GM18951 (cell line): ENCODE results near the gene RCOR2.

Experiments
- POLR2A ChIP-seq: IDR thresholded peaks from 4 replicates; pipeline ENCODE4 v1.6.1; 2011; ENCODE audit warnings: mild to moderate bottlenecking; ENCODE audit not compliant: insufficient read length, insufficient read depth; ENCODE audit errors: extremely low read depth
- in situ Hi-C: fragments of 300-500 bp; cut with MboI; formaldehyde crosslinking; loops from one replicate; pipeline ENCODE4 v1.12.0; 2022; ENCODE audit warnings: low sequenced_read_pairs, mixed read lengths, inconsistent platforms; ENCODE audit not compliant: unreplicated experiment

Gene RCOR2

DNA sequence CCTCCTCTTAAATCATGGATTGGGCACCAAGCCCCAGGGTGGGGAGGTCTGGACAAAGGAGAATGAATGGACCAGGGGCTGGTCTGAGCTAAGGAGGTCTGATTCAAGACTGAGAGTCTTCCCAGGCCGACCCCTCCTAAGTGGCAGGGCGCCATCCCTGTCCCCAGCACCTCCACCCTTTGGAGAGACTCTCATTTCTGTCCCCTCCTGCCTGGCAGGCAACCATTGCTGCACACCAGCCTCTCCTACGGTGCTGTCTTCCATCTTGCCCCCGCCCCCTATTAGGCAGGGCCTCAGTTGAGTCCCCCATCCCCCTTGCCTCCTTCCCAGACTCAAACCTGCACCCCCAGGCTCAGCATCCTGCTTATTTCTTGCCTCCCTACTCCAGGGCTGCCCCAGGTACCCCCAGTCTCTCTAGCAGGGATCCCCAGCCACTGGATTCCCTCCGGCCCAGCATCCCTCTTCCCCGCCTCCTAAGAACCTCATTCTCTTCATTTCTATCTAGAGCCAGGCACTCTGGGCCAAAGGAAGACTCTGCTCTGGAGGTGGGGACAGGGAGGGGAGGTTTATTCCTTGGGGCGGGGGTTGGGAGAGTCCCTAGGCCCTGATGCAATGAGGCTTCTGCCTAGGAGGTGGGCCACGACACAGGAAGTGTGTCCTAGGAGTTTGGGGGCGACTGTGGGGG lies 1.7 kb upstream of the RCOR2 start:
- in situ Hi-C loops, result no loop called here
- no peak for TF ChIP-seq POLR2A

DNA sequence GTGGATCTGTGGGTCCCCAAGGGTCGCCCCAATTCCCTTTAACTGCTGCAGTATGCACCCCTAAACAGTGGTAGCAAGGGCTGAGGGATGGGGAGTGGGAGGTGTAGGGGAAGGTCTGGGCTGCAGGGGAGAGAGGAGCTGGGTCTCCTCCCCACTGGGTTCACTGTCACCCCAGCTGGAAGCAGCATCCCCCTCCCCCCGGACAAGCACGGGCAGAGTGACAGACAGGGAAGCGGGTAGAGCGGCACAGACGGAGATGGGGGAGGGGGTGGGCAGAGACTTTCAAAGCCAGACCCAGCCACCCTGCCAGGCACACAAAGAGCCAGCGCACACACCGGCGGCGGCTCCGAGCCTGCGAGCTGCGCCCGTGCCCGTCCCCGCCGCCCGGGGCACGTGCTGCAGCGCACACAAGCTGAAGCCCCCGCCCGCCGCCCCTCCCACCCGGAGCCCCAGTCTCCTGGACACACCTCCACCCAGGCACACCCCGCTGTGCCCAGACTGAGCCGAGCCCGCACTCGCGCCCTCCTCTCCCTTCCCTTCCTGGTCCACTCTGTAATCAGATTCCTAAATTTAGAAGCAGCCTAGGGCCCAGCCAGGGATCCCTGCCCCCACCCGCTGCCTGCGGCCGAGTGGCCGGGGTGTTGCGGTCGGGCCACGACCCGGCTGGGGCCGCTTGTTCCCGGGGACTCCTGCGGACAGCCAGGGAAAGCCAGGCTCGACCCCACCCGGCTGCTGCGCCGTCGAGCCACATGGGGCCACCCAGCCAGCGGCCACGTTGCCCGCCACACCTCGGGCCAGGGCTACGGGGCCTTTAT lies 935 bp upstream of the RCOR2 start:
- no peak for TF ChIP-seq POLR2A
- in situ Hi-C loops, result no loop called here

DNA sequence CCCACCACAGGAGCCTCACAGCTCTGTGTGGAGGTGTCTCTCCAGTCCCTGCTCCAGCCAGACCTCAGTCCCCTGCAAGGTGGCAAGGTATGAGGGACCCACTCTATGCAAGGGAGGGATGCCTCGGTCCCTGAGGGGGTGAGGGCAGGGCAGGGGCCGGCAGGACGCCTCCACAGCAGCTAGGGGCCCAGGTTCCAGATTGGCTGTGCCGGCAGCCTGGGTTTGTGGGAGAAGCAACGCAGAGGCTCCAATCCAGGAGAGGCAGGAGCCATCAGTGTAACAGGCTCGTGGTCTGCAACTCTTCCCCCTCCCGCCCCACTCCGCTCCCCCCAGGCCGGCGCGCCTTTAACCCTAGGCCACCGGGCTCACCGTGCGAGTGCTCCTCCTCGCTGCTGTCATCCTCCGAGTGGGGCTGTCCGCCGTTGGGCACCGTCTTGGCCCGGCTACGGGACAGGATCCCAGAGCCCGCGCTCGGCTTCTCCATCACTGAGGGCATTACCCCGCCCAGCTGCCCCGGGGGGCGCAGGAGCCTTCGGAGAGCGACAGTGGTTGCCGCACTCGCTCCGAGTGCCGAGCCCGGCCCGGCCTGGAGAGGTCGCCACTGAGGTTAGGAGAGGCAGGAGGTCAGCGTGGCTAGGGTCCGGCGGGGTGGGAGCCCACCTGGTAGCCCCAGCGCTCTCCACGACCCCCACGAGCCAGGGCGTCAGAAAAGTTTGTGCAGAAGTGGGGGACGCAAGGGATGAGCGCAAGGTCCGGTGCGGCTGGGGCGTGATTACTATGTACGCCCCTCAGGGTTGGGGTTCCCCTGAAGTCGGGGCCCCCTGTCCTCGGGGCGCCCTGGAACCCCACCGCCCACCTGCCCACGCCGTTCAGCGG lies 765 bp downstream of the RCOR2 start:
- in situ Hi-C loops, result no loop called here
- TF ChIP-seq POLR2A, result no peak

DNA sequence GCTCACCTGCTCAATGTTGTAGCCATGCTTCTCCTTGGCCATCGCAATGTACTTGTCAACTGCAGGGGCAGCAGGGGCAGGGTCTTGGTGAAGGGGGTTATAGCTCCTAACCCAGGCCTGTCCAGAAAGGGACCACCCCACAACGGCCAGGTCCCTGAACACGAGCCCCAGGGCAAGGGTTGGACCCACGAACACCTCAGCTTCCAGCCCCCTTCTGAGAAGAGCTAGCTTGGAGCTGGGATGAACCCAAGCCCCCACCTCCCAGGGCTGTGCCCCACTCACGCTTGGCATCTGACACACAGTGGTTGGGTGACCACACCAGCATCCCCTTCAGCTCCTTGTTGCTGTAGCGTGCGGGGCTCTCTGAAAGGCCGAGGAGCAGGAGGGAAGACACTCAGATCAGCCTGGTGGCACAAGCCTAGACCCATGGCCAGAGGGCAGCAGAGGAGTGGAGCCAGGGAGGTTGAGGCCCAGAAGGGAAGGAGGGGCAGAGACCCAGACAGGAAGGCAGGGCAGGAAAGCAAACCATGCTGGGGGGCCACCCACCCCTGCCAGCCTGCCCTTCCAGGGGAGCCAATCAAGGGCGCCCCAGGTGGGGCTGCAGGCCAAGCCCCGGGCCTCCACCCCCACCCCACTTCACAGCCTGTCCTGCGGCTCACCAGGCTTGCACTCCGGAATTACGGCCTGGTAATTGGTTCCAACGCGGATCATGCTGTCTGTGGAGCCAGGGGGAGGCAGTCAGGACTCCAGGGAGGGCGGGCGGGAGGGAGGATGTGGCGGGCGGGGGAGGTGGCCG lies 1.9 kb downstream of the RCOR2 start:
- no peak for TF ChIP-seq POLR2A
- in situ Hi-C loops, result no loop called here

DNA sequence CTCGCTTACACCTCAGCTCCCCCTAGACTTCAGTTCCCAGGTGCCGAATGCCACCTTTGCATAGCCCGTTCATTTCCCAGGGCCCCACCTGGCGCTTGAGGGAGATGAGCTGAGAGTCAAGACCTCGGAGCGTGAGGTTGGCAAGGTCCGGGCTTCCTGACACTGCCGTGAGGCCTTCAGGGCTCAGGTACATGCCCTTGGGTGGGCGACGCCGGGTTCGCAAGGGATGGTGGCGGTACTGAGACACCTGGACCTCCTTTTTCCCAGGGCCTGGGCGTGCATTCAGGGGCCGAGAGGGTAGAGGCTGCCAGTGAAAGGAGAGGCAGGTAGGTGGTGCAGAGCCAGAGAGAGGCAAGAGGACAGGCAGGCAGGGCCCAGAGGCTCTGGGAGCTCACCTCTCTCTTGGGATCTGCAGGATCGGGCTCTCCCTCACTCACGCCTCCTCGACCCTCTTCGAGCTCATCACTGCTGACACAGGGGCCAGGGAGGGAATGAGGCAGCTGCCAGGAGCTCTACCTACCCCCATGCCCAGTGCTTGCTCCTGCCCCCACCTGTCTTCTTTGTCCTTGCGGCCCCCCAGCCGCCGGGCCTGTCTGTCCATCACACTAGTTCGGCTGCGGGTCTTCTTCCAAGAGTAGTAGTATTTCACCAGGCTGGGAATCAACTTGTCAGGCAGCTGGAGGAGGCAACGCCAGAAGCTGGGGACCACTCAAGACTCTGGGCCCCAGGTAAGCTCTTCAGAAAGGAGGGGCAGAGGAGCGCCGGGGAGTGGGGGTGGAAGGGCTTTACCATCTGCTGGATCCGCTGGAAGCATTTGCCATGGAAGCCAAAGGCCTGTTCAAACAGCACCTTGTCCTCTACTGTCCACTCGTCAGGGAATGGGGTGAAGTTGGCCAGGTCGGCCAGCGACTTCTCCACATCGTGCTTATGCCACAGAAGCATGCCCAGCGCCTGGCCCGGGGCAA lies 2.8 kb downstream of the RCOR2 start:
- in situ Hi-C loops, result no loop called here
- no peak for TF ChIP-seq POLR2A

DNA sequence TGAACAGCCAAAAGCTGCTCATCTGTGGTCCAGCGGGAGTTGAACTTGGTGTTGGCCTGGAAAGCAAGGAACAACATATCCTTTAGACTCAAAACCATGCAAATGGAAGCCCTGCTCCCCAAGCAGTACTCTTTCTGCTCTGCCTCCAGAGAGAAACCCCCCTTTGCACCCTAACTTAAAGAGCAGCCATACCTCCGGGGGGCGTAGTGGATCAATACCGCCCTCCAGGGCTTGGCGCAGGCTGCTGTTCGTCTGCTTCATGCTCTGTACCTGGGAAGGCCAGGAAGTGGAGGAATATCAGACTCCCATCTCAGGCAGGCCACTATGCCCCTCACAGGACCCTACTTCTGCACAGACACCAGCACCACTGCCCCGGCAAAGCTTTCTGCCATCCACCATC lies 4.3 kb downstream of the RCOR2 start:
- in situ Hi-C loops, result no loop called here
- TF ChIP-seq POLR2A, result no peak

DNA sequence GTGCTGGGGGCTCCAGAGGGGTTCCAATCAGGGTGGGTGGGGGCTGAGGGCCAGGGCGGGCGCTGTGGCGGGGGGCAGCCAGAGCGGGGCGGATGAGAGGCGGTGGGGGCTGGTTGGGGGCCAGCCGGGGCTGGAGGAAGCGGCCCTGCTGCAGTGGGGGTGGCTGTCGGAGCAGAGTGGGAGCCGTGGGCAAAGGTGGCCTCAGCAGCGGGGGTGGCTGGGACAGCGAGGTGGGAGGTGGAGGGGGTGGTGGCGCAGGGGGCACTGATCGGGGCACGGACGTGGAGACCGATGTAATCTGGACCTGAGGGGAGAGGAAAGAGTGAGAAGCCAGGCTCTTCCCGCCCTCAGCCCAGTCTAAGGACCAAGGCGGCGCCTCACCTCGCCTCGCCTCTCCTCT lies 5.1 kb downstream of the RCOR2 start:
- TF ChIP-seq POLR2A, result no peak
- in situ Hi-C loops, result no loop called here

DNA sequence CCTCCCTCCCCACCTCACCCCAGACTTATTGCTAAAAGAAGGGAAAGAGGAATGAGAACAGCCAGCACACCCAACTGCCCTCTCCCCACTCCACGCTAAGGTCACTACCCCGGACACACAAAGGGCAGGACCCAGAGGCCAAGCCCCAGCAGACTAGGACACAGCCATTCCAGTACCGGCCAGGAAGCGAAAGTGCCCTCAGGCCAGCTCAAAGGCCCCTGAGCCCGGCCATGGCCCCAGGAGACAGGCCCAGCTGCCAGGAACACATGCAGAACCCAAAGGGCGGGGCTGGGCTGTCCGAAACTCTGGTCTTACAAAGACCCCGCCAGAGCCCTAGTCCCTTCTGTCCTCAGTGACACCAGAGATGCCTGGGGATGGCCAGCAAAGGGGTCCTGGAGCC lies 5.5 kb downstream of the RCOR2 start:
- in situ Hi-C loops, result no loop called here

DNA sequence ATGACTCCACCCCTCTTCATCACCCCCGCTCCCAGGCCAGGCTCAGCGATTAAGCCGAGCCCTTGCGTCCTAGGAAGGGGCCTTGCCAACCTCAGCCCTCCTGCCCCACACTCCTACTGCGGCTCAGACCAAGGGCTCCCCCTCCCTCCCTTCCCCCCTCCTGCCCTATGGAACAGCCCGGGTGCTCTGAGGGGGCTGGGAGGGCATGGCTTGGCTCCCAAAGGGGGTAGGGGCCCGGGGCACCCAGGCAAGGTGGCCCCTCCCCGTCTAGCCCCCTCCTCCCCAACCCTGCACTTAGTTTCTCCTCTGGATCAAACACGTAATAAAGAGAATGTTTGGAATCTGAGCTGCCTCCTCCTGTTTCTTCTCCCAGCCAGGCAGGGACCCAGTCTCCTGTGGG lies 6.3 kb downstream of the RCOR2 start:
- TF ChIP-seq POLR2A, result no peak
- in situ Hi-C loops, result no loop called here

More for the DNA sequence above, 5.5 kb downstream of the RCOR2 start:
- TF ChIP-seq POLR2A, result peak; percentile 10

DNA sequence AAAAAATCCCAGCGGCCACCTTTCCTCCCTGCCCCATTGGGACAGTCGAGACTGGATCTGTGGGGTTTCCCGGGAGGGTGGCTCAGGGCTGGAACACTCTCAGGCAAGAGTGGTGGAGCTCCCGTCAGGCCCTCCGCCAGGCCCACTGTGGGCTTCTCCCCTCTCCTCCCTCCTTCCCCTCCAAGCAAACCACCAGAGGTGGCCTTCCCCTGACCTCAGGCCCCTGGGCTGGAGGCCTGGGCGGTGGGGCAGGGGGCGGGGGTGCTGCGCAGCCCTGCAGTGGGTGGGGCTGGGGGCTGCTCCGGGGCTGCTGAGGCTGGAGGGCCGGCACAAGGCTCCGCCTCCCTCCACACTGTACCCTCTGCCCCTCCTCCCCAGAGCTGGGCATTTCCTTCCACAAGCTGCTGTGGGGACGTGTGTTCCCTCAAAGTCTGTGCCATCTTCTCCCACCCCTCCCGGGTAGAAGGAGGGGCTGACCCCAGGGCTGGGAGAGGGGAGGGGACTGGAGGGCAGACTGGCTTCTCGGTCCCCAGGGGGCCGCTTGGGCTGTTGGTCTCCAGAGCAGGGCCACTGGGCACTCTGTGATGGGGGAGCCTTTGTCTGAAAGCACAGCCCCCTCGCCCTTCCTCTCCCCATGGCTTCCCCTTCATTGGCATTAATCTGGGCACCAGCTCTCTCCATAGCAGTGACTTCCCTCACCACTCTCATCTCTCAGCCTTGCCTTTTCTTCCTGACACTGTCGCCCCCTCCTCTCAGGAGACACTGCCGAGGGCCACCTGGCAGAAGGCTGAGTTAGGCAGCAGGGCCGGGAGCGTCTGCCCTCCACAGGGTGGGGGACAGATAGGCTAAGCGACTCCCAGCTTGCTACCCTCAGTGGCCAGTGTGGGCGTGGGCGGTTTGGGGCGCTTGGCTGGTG lies 7.1 kb downstream of the RCOR2 start:
- in situ Hi-C loops, result no loop called here
- no peak for TF ChIP-seq POLR2A
